GM23248 (cell line): ENCODE data around the gene SYK.

Experiments
- EZH2 ChIP-seq: fragments of 200-600 bp; sonication (generic); IDR thresholded peaks from 2 replicates; pipeline ENCODE4 v1.6.1; 2018; ENCODE audit warnings: antibody characterized with exemption, mild to moderate bottlenecking; ENCODE audit not compliant: insufficient read depth, poor library complexity, severe bottlenecking
- EZH2phosphoT487 ChIP-seq: fragments of 200-600 bp; sonication (generic); IDR thresholded peaks from 2 replicates; pipeline ENCODE4 v1.6.1; 2018; ENCODE audit warnings: antibody characterized with exemption, moderate library complexity, mild to moderate bottlenecking, low read depth; ENCODE audit not compliant: insufficient read depth

GRCh38 chr9:90848866-90849265, 47.2 kb downstream of the SYK start:
- no peak for TF ChIP-seq EZH2
- TF ChIP-seq EZH2phosphoT487, result no peak
